H9 (cell line): Measurements from ENCODE around the gene ANKS1B. TPM values are rescaled to one million over a fixed set of nuclear protein-coding genes. Genes with fewer than 3 reads are reported as not detected.

ENCODE experiments used
- DNase-seq: peaks from one replicate; pipeline ENCODE4 v3.0.0-alpha.2; 2017
- H2AFZ ChIP-seq: one replicate; pipeline ENCODE4 v1.6.1; 2013; ENCODE audit warnings: mild to moderate bottlenecking, low read length, control low read depth, moderate library complexity
- H2AK5ac ChIP-seq: 2 replicates; pipeline ENCODE4 v1.6.1; 2013; ENCODE audit warnings: low read length, control low read depth, mixed read lengths; ENCODE audit not compliant: insufficient read length
- H2BK120ac ChIP-seq: one replicate; pipeline ENCODE4 v1.6.1; 2013; ENCODE audit warnings: low read depth, mild to moderate bottlenecking, low read length, control low read depth, inconsistent platforms; ENCODE audit not compliant: poor library complexity, severe bottlenecking
- H2BK12ac ChIP-seq: 2 replicates; pipeline ENCODE4 v1.6.1; 2013; ENCODE audit warnings: low read length, control low read depth, mixed read lengths, low read depth; ENCODE audit not compliant: insufficient read length
- H2BK15ac ChIP-seq: 2 replicates; pipeline ENCODE4 v1.6.1; 2013; ENCODE audit warnings: low read depth, low read length, control low read depth
- H2BK20ac ChIP-seq: one replicate; pipeline ENCODE4 v1.6.1; 2013; ENCODE audit warnings: low read depth, mild to moderate bottlenecking, low read length, control low read depth, inconsistent platforms; ENCODE audit not compliant: poor library complexity, severe bottlenecking
- H2BK5ac ChIP-seq: 2 replicates; pipeline ENCODE4 v1.6.1; 2013; ENCODE audit warnings: low read length, control low read depth, mixed read lengths; ENCODE audit not compliant: insufficient read length
- H3K14ac ChIP-seq: 2 replicates; pipeline ENCODE4 v1.6.1; 2013; ENCODE audit warnings: low read length, control low read depth; ENCODE audit not compliant: insufficient read depth
- H3K18ac ChIP-seq: 2 replicates; pipeline ENCODE4 v1.6.1; 2013; ENCODE audit warnings: low read depth, mild to moderate bottlenecking, mixed read lengths, low read length, control low read depth; ENCODE audit not compliant: insufficient read length
- H3K23ac ChIP-seq: 2 replicates; pipeline ENCODE4 v1.6.1; 2013; ENCODE audit warnings: low read length, control low read depth, mixed read lengths, low read depth; ENCODE audit not compliant: insufficient read length
- H3K23me2 ChIP-seq: 2 replicates; pipeline ENCODE4 v1.6.1; 2013; ENCODE audit warnings: low read depth, mild to moderate bottlenecking, mixed read lengths, low read length, control low read depth; ENCODE audit not compliant: insufficient read length, poor library complexity, severe bottlenecking
- H3K27ac ChIP-seq: 2 replicates; pipeline ENCODE4 v1.5.1; 2013; ENCODE audit warnings: low read length, control low read depth, mixed read lengths, low read depth; ENCODE audit not compliant: insufficient read length
- H3K27me3 ChIP-seq: 2 replicates; pipeline ENCODE4 v1.6.1; 2013; ENCODE audit warnings: low read length, control low read depth, inconsistent platforms; ENCODE audit not compliant: insufficient read depth
- H3K4ac ChIP-seq: 2 replicates; pipeline ENCODE4 v1.6.1; 2013; ENCODE audit warnings: low read depth, mild to moderate bottlenecking, control low read depth, inconsistent platforms, low read length, moderate library complexity
- H3K4me1 ChIP-seq: 2 replicates; pipeline ENCODE4 v1.6.1; 2013; ENCODE audit warnings: low read length, control low read depth, inconsistent platforms; ENCODE audit not compliant: insufficient read depth
- H3K4me2 ChIP-seq: 2 replicates; pipeline ENCODE4 v1.6.1; 2013; ENCODE audit warnings: low read length, control low read depth, mixed read lengths; ENCODE audit not compliant: insufficient read length, insufficient read depth
- H3K56ac ChIP-seq: 2 replicates; pipeline ENCODE4 v1.6.1; 2013; ENCODE audit warnings: low read depth, mild to moderate bottlenecking, mixed read lengths, low read length, control low read depth; ENCODE audit not compliant: insufficient read length
- H3K79me1 ChIP-seq: 2 replicates; pipeline ENCODE4 v1.6.1; 2013; ENCODE audit warnings: low read depth, mild to moderate bottlenecking, moderate library complexity, low read length, control low read depth, inconsistent platforms; ENCODE audit not compliant: insufficient read depth, poor library complexity, severe bottlenecking
- H3K79me2 ChIP-seq: 2 replicates; pipeline ENCODE4 v1.6.1; 2013; ENCODE audit warnings: low read length, control low read depth, inconsistent platforms; ENCODE audit not compliant: insufficient read depth
- H3K9ac ChIP-seq: 2 replicates; pipeline ENCODE4 v1.6.1; 2013; ENCODE audit warnings: low read length, control low read depth, mixed read lengths; ENCODE audit not compliant: insufficient read length; ENCODE audit errors: extremely low read depth
- H3K9me3 ChIP-seq: one replicate; pipeline ENCODE4 v1.6.1; 2013; ENCODE audit warnings: low read depth, low read length, inconsistent platforms; ENCODE audit not compliant: control insufficient read depth
- H3T11ph ChIP-seq: one replicate; pipeline ENCODE4 v1.6.1; 2013; ENCODE audit warnings: mild to moderate bottlenecking, low read length, control low read depth, inconsistent platforms
- H4K20me1 ChIP-seq: one replicate; pipeline ENCODE4 v1.6.1; 2013; ENCODE audit not compliant: control insufficient read depth, insufficient read length, insufficient read depth
- H4K5ac ChIP-seq: 2 replicates; pipeline ENCODE4 v1.6.1; 2013; ENCODE audit warnings: low read depth, mild to moderate bottlenecking, mixed read lengths, low read length, control low read depth; ENCODE audit not compliant: insufficient read length
- H4K8ac ChIP-seq: replicated peaks from 2 replicates; pipeline ENCODE4 v1.6.1; 2013; ENCODE audit warnings: low read length, control low read depth, mixed read lengths, low read depth; ENCODE audit not compliant: insufficient read length
- H4K91ac ChIP-seq: 2 replicates; pipeline ENCODE4 v1.6.1; 2013; ENCODE audit warnings: low read depth, mild to moderate bottlenecking, moderate library complexity, mixed read lengths, low read length, control low read depth; ENCODE audit not compliant: insufficient read length
- H3K27ac Mint-ChIP-seq, 3 experiments: 2 replicates in 2 of 3; 3 replicates in 1 of 3; pipeline ENCODE4 v1.8.0; 2020 to 2021; ENCODE audit warnings: mixed read lengths in 3 of 3, mild to moderate bottlenecking in 1 of 3, moderate library complexity in 1 of 3
- H3K27me3 Mint-ChIP-seq: 2 replicates; pipeline ENCODE4 v1.8.0; 2021; ENCODE audit warnings: low read depth, mild to moderate bottlenecking, moderate library complexity, mixed read lengths
- H3K36me3 Mint-ChIP-seq, 3 experiments: 2 replicates in 2 of 3; 3 replicates in 1 of 3; pipeline ENCODE4 v1.8.0; 2020 to 2021; ENCODE audit warnings: low read depth in 3 of 3, mixed read lengths in 3 of 3; ENCODE audit not compliant: insufficient read depth in 1 of 3
- H3K4me1 Mint-ChIP-seq, 2 experiments: 2 replicates each; pipeline ENCODE4 v1.8.0; 2020; ENCODE audit warnings: mixed read lengths in 2 of 2
- H3K4me3 Mint-ChIP-seq, 2 experiments: 2 replicates in 1 of 2; 3 replicates in 1 of 2; pipeline ENCODE4 v1.8.0; 2020 to 2021; ENCODE audit warnings: mild to moderate bottlenecking in 2 of 2, mixed read lengths in 2 of 2, moderate library complexity in 1 of 2
- H3K9me3 Mint-ChIP-seq, 2 experiments: 2 replicates in 1 of 2; 3 replicates in 1 of 2; pipeline ENCODE4 v1.8.0; 2020; ENCODE audit warnings: mild to moderate bottlenecking in 2 of 2, mixed read lengths in 2 of 2, moderate library complexity in 1 of 2
- WGBS: extraction: QIAGEN DNeasy Blood & Tissue Kit; methylation state at CpG from one replicate; pipeline ENCODE4 v1.1.7; 2013; ENCODE audit warnings: missing lambda C conversion rate, low lambda C conversion rate, mixed read lengths; ENCODE audit not compliant: insufficient read length; ENCODE audit errors: extremely low coverage; 5-methylcytosine and 5-hydroxymethylcytosine counted together
- total RNA-seq: library from RNA; stranded (reverse); gene quantifications from 2 replicates; pipeline ENCODE4 v1.2.1, GENCODE V29; 2021
- TF ChIP-seq, protein P1 (sequence below): fragments of 200-600 bp; sonication (generic); conservative IDR thresholded peaks from 3 replicates; pipeline ENCODE4 v1.8.0; 2021; ENCODE audit warnings: antibody characterized with exemption, mild to moderate bottlenecking

The ANKS1B gene
- total RNA-seq, 1 experiment from 2014 or later, result 4.1 TPM

DNA sequence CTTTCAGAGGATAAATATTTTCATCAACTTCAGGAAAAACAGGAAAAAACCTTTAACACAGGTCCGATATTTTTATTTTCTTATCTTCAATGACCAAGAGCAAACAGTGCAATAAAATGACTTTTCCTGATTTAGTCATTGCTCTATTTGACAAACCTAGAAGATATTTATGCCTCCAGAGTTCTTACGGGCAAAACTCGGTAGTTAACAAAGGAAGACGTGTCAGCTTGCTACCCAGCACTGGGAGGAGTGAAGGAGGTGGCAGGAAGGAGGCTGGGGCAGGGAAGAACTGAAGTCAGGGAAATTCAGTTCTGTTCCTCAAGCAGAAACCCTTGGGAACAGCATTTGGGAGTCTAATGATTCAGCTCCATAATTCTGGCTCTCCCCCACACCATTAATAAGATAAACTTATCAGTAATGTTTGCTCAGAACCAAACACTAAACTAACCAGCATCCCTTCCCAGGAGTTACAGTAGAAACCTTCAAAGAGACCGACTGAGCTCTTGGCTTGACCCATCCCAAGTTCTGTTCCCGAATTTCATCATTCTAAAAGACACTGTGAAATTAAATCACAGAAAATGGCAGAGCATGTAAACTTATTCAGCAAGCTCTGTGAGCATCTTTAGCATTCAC, 1176.4 kb downstream of the ANKS1B start:
- no peak overlapping the region for H3K23ac ChIP-seq
- H2BK15ac ChIP-seq, result no peak overlapping the region
- no peak overlapping the region for H4K8ac ChIP-seq
- H3K36me3 Mint-ChIP-seq, result no peaks in the 10 kb centered on the region
- no peak overlapping the region for H3K4ac ChIP-seq
- H4K20me1 ChIP-seq, result no peaks in the 10 kb centered on the region
- H3K18ac ChIP-seq, result no peak overlapping the region
- H3K27me3 Mint-ChIP-seq, result no peaks in the 10 kb centered on the region; the same call in 1 of the 2 replicates
- H3K79me1 ChIP-seq, result no peaks in the 10 kb centered on the region
- H2BK12ac ChIP-seq, result no peak overlapping the region
- H3K4me2 ChIP-seq, result no peak overlapping the region
- TF ChIP-seq, protein P1, sequence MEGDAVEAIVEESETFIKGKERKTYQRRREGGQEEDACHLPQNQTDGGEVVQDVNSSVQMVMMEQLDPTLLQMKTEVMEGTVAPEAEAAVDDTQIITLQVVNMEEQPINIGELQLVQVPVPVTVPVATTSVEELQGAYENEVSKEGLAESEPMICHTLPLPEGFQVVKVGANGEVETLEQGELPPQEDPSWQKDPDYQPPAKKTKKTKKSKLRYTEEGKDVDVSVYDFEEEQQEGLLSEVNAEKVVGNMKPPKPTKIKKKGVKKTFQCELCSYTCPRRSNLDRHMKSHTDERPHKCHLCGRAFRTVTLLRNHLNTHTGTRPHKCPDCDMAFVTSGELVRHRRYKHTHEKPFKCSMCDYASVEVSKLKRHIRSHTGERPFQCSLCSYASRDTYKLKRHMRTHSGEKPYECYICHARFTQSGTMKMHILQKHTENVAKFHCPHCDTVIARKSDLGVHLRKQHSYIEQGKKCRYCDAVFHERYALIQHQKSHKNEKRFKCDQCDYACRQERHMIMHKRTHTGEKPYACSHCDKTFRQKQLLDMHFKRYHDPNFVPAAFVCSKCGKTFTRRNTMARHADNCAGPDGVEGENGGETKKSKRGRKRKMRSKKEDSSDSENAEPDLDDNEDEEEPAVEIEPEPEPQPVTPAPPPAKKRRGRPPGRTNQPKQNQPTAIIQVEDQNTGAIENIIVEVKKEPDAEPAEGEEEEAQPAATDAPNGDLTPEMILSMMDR, result no peak
- no peak overlapping the region for H2BK120ac ChIP-seq
- no peak overlapping the region for H2AFZ ChIP-seq
- no peaks in the 10 kb centered on the region; the same call in 1 of the 2 replicates for H3K4me1 ChIP-seq
- no peak overlapping the region for H2BK20ac ChIP-seq
- no peak for DNase-seq
- H3K79me2 ChIP-seq, result no peaks in the 10 kb centered on the region
- H3K4me3 Mint-ChIP-seq, result no peak overlapping the region
- peaks cover 6 to 14% of the 10 kb centered on the region in 2 experiments for H3K4me1 Mint-ChIP-seq
- no peaks in the 10 kb centered on the region for H3K27me3 ChIP-seq
- no peak overlapping the region for H3K27ac ChIP-seq
- H2AK5ac ChIP-seq, result no peak overlapping the region
- H3K23me2 ChIP-seq, result no peaks in the 10 kb centered on the region
- H3K27ac Mint-ChIP-seq, result no peak overlapping the region
- H3K56ac ChIP-seq, result no peak overlapping the region
- no peak overlapping the region for H2BK5ac ChIP-seq
- H4K5ac ChIP-seq, result no peak overlapping the region
- no peak overlapping the region for H3K14ac ChIP-seq
- H3T11ph ChIP-seq, result no peak overlapping the region
- WGBS, result no CpG with 5 or more reads among the region's 6 CpGs
- no peaks in the 10 kb centered on the region for H3K9me3 Mint-ChIP-seq
- no peak overlapping the region for H3K9ac ChIP-seq
- no peak overlapping the region for H4K91ac ChIP-seq
- H3K9me3 ChIP-seq, result no peaks in the 10 kb centered on the region
